ENCODE measurements around the gene RNF180.
"Not testable (repeated sequence)": the region's sequence is repeated elsewhere in the genome, so short reads cannot be mapped to it uniquely, and the experiment has no call there.

Gene RNF180

DNA sequence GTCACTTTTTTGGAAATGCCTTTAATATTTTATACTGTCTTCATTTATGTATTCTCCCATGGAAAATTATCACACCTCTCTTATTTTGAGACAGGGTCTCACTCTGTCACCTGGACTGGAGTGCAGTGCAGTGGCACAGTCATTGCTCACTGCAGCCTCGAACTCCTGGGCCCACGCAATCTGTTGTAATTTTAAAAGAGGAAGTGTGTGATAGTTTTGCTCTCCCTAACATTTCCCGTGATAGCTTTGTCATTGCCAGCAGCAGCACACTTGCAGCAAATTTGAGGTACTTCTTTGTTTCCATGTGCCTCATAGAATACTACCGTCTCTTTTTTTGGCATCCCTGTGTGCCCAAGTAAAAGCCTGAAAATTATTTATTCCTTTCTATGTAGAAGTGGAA is 103.5 kb downstream of the RNF180 start:
- DNase-seq (ENCODE audit: low read depth): no peak
- TF ChIP-seq, protein P1, sequence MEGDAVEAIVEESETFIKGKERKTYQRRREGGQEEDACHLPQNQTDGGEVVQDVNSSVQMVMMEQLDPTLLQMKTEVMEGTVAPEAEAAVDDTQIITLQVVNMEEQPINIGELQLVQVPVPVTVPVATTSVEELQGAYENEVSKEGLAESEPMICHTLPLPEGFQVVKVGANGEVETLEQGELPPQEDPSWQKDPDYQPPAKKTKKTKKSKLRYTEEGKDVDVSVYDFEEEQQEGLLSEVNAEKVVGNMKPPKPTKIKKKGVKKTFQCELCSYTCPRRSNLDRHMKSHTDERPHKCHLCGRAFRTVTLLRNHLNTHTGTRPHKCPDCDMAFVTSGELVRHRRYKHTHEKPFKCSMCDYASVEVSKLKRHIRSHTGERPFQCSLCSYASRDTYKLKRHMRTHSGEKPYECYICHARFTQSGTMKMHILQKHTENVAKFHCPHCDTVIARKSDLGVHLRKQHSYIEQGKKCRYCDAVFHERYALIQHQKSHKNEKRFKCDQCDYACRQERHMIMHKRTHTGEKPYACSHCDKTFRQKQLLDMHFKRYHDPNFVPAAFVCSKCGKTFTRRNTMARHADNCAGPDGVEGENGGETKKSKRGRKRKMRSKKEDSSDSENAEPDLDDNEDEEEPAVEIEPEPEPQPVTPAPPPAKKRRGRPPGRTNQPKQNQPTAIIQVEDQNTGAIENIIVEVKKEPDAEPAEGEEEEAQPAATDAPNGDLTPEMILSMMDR (IDR thresholded peaks at IDR 0.05; ENCODE audit: insufficient read depth, low read depth, low read length, missing control alignments): no peak
- no peak overlapping the region for H3K4me3 ChIP-seq (ENCODE audit: low read depth, low read length)

DNA sequence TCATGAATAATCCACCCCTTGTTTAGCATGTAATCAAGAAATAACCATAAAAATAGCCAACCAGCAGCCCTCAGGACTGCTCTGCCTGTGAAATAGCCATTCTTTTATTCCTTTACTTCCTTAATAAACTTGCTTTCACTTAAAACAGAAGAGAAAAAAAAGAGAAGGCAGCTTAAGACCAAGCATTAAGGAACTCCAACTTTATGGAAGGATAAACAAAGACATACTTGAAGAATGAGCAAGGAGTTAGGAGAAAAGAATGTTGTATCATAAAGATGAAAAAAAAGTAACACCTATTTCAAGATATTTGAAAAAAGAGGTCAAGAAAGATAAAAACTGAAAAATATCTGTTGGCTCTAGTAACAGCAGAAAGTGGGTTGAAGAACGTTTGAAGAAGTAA is 107.6 kb downstream of the RNF180 start:
- H3K4me3 ChIP-seq (ENCODE audit: low read depth, low read length): no peak overlapping the region
- DNase-seq (ENCODE audit: low read depth): no peak
- TF ChIP-seq, protein P1 (IDR thresholded peaks at IDR 0.05; ENCODE audit: insufficient read depth, low read depth, low read length, missing control alignments): no peak

GRCh38 chr5:64285188-64286130 is 119.8 kb downstream of the RNF180 start:
- DNase-seq (ENCODE audit: low read depth): no peak
- TF ChIP-seq, protein P1 (IDR thresholded peaks at IDR 0.05; ENCODE audit: insufficient read depth, low read depth, low read length, missing control alignments): no peak
- H3K4me3 ChIP-seq (ENCODE audit: low read depth, low read length): no peak overlapping the region

- no peak overlapping the region for H3K4me3 ChIP-seq (ENCODE audit: low read depth, low read length)
- DNase-seq (ENCODE audit: low read depth): no peak
- TF ChIP-seq, protein P1 (IDR thresholded peaks at IDR 0.05; ENCODE audit: insufficient read depth, low read depth, low read length, missing control alignments): no peak
Measured at GRCh38 chr5:64286381-64286780, 120.7 kb downstream of the RNF180 start.

DNA sequence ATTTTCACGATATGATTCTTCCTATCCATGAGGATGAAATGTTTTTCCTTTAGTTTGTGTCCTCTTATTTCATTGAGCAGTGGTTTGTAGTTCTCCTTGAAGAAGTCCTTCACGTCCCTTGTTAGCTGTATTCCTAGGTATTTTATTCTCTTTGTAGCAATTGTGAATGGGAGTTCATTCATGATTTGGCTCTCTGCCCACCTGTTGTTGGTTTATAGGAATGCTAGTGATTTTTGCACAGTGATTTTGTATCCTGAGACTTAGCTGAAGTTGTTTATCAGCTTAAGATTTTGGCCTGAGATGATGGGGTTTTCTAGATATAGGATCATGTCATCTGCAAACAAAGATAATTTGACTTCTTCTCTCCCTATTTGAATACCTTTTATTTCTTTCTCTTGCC is 122.9 kb downstream of the RNF180 start:
- DNase-seq (ENCODE audit: low read depth); H3K4me3 ChIP-seq (ENCODE audit: low read depth, low read length): not testable (repeated sequence)

- H3K4me3 ChIP-seq (ENCODE audit: low read depth, low read length): no peak overlapping the region
- DNase-seq (ENCODE audit: low read depth): no peak
- TF ChIP-seq, protein P1 (IDR thresholded peaks at IDR 0.05; ENCODE audit: insufficient read depth, low read depth, low read length, missing control alignments): no peak
Measured at GRCh38 chr5:64292611-64293215, 127.1 kb downstream of the RNF180 start.

GRCh38 chr5:64295101-64295500 is 129.5 kb downstream of the RNF180 start:
- TF ChIP-seq, protein P1 (IDR thresholded peaks at IDR 0.05; ENCODE audit: insufficient read depth, low read depth, low read length, missing control alignments): no peak
- no peak for DNase-seq (ENCODE audit: low read depth)
- H3K4me3 ChIP-seq (ENCODE audit: low read depth, low read length): no peak overlapping the region

All from GM12865 (cell line).